Measurements from ENCODE around the gene CNTN1.

The CNTN1 gene

DNA sequence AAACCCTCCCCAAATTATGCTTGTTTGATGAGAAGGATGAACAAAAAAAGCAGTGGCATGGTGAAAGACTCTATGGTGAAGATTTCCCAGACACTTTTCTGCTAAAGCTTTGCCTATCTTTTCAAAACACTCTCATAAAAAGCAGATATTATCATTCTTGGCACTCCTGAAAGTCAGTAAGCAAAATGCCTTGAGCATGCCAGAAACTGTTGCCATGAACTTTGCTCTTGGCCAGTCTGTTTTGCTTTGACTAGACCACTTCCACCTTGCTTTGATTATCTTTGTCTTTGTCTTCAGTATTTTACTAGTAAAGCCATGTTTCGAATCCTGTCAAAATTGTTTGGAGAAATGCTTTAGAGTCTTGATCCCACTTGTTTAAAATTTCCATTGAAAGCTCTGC is 110.4 kb downstream of the CNTN1 start:
- peak; percentile 71 for DNase-seq (ENCODE audit: low read depth)
- no peak for TF ChIP-seq CTCF (IDR thresholded peaks at IDR 0.05; ENCODE audit: control insufficient read depth, extremely low read depth, insufficient read depth)
- no peak overlapping the region for H3K4me3 ChIP-seq (ENCODE audit: low read depth, low read length)

- DNase-seq (ENCODE audit: low read depth) = no peak
- H3K4me3 ChIP-seq (ENCODE audit: low read depth, low read length) = no peak overlapping the region
These were observed 127.3 kb downstream of the CNTN1 start for GRCh38 chr12:40819436-40820108.

DNA sequence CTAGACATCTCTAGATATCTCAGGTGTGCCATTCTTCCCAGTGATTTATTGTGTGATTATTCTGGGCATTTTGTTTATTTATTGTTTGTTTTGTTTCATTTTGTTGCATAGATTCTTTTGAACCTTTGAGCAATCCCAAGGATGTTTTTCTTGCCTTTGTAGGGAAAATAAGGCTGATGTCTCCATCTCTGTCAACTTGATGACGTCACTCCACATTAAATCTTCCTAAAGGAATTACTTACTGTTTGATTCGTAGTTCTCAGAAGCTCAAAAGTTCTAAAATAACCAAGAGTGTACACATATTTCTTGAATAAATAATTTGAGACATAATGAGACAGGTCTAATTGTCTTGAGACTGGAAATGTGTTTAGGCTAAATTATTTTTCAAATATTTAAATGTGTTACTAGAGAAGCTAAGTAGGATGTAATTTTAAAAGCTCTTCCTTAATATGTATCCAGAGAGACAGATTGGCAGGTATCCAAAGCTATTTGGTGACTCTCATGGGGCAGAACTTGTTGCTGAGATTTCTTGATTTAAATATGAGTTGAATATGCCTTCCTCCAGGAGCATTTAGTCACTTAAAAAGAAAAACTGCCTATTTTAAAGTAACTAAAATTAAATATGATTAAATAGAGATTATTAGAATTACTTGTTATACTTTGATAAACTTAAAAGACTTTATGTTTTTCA is 128.7 kb downstream of the CNTN1 start:
- no peak for TF ChIP-seq CTCF (IDR thresholded peaks at IDR 0.05; ENCODE audit: control insufficient read depth, extremely low read depth, insufficient read depth)
- no peak for DNase-seq (ENCODE audit: low read depth)
- no peak overlapping the region for H3K4me3 ChIP-seq (ENCODE audit: low read depth, low read length)

More at GRCh38 chr12:40819436-40820108, 127.3 kb downstream of the CNTN1 start:
- TF ChIP-seq CTCF (IDR thresholded peaks at IDR 0.05; ENCODE audit: control insufficient read depth, extremely low read depth, insufficient read depth) = no peak

- TF ChIP-seq CTCF (IDR thresholded peaks at IDR 0.05; ENCODE audit: control insufficient read depth, extremely low read depth, insufficient read depth) = no peak
These were observed 132.9 kb downstream of the CNTN1 start for GRCh38 chr12:40825156-40825555.

DNA sequence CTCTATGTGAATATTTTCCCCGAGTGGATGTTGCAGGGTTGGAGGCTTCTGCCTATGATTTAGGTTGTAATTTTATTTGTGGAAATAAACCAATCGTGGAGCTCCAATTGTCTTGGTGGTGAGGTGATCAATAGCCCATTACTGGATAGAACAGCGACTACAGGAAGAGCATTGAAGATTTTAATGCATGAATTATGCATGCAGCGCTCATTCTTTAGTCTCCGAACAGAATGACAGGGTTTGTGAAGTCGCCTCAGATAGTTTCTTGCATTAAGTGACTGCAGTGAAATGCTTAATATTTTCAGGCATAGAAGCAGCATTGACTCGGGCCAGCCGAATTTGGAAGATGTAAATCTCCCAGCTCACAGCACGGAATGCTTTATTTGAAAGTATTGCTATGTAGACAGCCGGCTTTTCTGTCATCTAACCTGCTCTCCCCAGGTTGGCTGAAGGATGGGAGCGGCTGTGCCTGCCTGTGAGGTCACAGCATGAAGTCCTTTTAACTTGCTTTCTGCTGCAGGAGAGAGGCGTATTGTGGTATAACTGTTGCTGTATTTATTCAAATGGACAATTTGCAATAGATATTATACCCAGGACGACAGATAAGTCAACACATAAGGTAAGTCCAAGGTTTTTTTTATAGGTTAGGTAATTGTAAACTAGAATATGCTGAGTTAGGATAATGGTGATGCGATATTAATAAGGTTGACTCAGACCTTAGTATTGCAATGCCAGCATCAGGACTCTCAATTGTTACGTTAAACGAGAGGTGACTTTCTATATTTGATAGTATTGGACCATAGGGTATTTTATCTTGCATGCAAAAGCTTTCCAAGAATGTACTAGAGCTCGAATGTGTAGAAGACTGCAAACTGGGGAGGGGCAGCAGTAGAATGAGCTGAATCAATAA is 135.7 kb downstream of the CNTN1 start:
- no peak overlapping the region for H3K4me3 ChIP-seq (ENCODE audit: low read depth, low read length)
- no peak for DNase-seq (ENCODE audit: low read depth)
- TF ChIP-seq CTCF (IDR thresholded peaks at IDR 0.05; ENCODE audit: control insufficient read depth, extremely low read depth, insufficient read depth) = no peak

More at GRCh38 chr12:40825156-40825555, 132.9 kb downstream of the CNTN1 start:
- H3K4me3 ChIP-seq (ENCODE audit: low read depth, low read length) = no peak overlapping the region
- no peak for DNase-seq (ENCODE audit: low read depth)

- DNase-seq (ENCODE audit: low read depth) = no peak
- TF ChIP-seq CTCF (IDR thresholded peaks at IDR 0.05; ENCODE audit: control insufficient read depth, extremely low read depth, insufficient read depth) = no peak
- H3K4me3 ChIP-seq (ENCODE audit: low read depth, low read length) = no peak overlapping the region
These were observed 136.4 kb downstream of the CNTN1 start for GRCh38 chr12:40828593-40828990.
